T-helper 1 cell (primary cell): Measurements from ENCODE around the gene CXXC1.
"Not testable (repeated sequence)": the region's sequence is repeated elsewhere in the genome, so short reads cannot be mapped to it uniquely, and the experiment has no call there.

Source experiments
- DNase-seq, 5 donors: peaks; one replicate each; pipeline ENCODE4 v3.0.0-alpha.2; 2012 to 2020
- total RNA-seq, 4 donors: gene quantifications; one replicate each; lab custom pipeline; 2026; lab: John Stamatoyannopoulos, UW

The CXXC1 gene
- total RNA-seq = 60.3 to 89.1 (median 70.1) reads per million in 4 donors

- peak; percentile 97 to 99 (median 97) for DNase-seq
Observed at GRCh38 chr18:50287441-50288347, at the start of gene CXXC1. TSS of gene CXXC1 (minus strand) at chr18:50287692. CDS start at chr18:50287589, 103 bp downstream.

- DNase-seq = no peak
Observed at GRCh38 chr18:50334546-50335152, 47.2 kb upstream of the CXXC1 start.

- DNase-seq = no peak
Observed at GRCh38 chr18:50331691-50332090, 44.2 kb upstream of the CXXC1 start.

- no peak for DNase-seq
Observed at GRCh38 chr18:50330176-50330575, 42.7 kb upstream of the CXXC1 start.

GRCh38 chr18:50327983-50328382 lies 40.5 kb upstream of the CXXC1 start:
- DNase-seq = no peak

- DNase-seq = no peak
Observed at GRCh38 chr18:50320719-50321118, 33.2 kb upstream of the CXXC1 start.

GRCh38 chr18:50315100-50315871 lies 27.8 kb upstream of the CXXC1 start:
- DNase-seq = no peak

GRCh38 chr18:50313873-50314460 lies 26.5 kb upstream of the CXXC1 start:
- no peak for DNase-seq

- DNase-seq = no peak
Observed at GRCh38 chr18:50313031-50313607, 25.6 kb upstream of the CXXC1 start.

- no peak for DNase-seq
Observed at GRCh38 chr18:50312296-50313030, 25.0 kb upstream of the CXXC1 start.

- DNase-seq = no peak
Observed at GRCh38 chr18:50311650-50312049, 24.2 kb upstream of the CXXC1 start.

- no peak for DNase-seq
Observed at GRCh38 chr18:50310080-50310479, 22.6 kb upstream of the CXXC1 start.

- not testable (repeated sequence) for DNase-seq
Observed at GRCh38 chr18:50308851-50309250, 21.4 kb upstream of the CXXC1 start.

GRCh38 chr18:50307738-50308470 lies 20.4 kb upstream of the CXXC1 start:
- peak; percentile 75 to 93 (median 89) for DNase-seq

GRCh38 chr18:50307400-50307737 lies 19.9 kb upstream of the CXXC1 start:
- no peak for DNase-seq

GRCh38 chr18:50306944-50307343 lies 19.5 kb upstream of the CXXC1 start:
- DNase-seq = no peak

- no peak for DNase-seq
Observed at GRCh38 chr18:50301074-50301473, 13.6 kb upstream of the CXXC1 start.

- no peak for DNase-seq
Observed at GRCh38 chr18:50299626-50300388, 12.3 kb upstream of the CXXC1 start.

GRCh38 chr18:50298443-50299284 lies 11.2 kb upstream of the CXXC1 start:
- no peak for DNase-seq
